Stimulated activated naive CD4-positive, alpha-beta T cell (primary cell): ENCODE results near the gene LCE3C.
"Not testable (repeated sequence)": the region's sequence is repeated elsewhere in the genome, so short reads cannot be mapped to it uniquely, and the experiment has no call there.

Experiments used
- DNase-seq, 6 experiments: peaks; one replicate each; lab custom pipeline; 2025; lab: John Stamatoyannopoulos, UW

LCE3C gene

GRCh38 chr1:152599934-152600333 lies at the start of gene LCE3C:
Gene LCE3C (plus strand): TSS chr1:152600234. CDS start chr1:152600732, 498 bp downstream.
- no peak for DNase-seq

GRCh38 chr1:152565115-152565514 lies 34.9 kb upstream of the LCE3C start:
- DNase-seq: no peak

GRCh38 chr1:152565535-152566215 lies 34.4 kb upstream of the LCE3C start:
- no peak for DNase-seq

GRCh38 chr1:152566681-152567080 lies 33.4 kb upstream of the LCE3C start, which contains the start of gene LCE3E:
Gene LCE3E (minus strand): TSS chr1:152566780. CDS start chr1:152566208, 572 bp downstream.
- DNase-seq: no peak

- DNase-seq: no peak
Observed at GRCh38 chr1:152577168-152577567, 22.9 kb upstream of the LCE3C start.

GRCh38 chr1:152579526-152579925 lies 20.5 kb upstream of the LCE3C start:
- DNase-seq: not testable (repeated sequence)

GRCh38 chr1:152580433-152580832 lies 19.6 kb upstream of the LCE3C start, which contains the start of gene LCE3D:
Gene LCE3D (minus strand): TSS chr1:152580516. CDS start chr1:152579936, 580 bp downstream.
- DNase-seq: no peak

- DNase-seq: no peak
Observed at GRCh38 chr1:152582647-152583046, 17.4 kb upstream of the LCE3C start.

GRCh38 chr1:152585586-152585985 lies 14.4 kb upstream of the LCE3C start:
- DNase-seq: no peak

GRCh38 chr1:152596986-152597385 lies 3.0 kb upstream of the LCE3C start:
- no peak for DNase-seq

GRCh38 chr1:152613511-152613910 lies 13.5 kb downstream of the LCE3C start, which contains the start of gene LCE3B:
Gene LCE3B (plus strand): TSS chr1:152613811. CDS start chr1:152613811, 0 bp downstream.
- no peak for DNase-seq

- no peak for DNase-seq
Observed at GRCh38 chr1:152621993-152622392, 22.0 kb downstream of the LCE3C start.

GRCh38 chr1:152622803-152623202 lies 22.8 kb downstream of the LCE3C start, which contains the start of gene LCE3A:
Gene LCE3A (minus strand): TSS chr1:152623103. CDS start chr1:152623103, 0 bp downstream.
- DNase-seq: no peak

GRCh38 chr1:152623203-152623844 lies 23.3 kb downstream of the LCE3C start:
- no peak for DNase-seq

GRCh38 chr1:152626744-152627143 lies 26.7 kb downstream of the LCE3C start:
- no peak for DNase-seq

- no peak for DNase-seq
Observed at GRCh38 chr1:152630596-152630995, 30.6 kb downstream of the LCE3C start.

GRCh38 chr1:152640351-152640750 lies 40.3 kb downstream of the LCE3C start:
- no peak for DNase-seq

GRCh38 chr1:152643945-152644344 lies 43.9 kb downstream of the LCE3C start:
- DNase-seq: no peak

GRCh38 chr1:152645146-152645545 lies 45.1 kb downstream of the LCE3C start:
- no peak for DNase-seq

- no peak for DNase-seq
Observed at GRCh38 chr1:152646656-152647055, 46.6 kb downstream of the LCE3C start.
